ENCODE measurements around the gene CMTM1. TPM values are rescaled to one million over a fixed set of nuclear protein-coding genes. Genes with fewer than 3 reads are reported as not detected.
A peak's percentile ranks its signal among the peaks of the same experiment; 100 is the strongest.

Gene CMTM1
- total RNA-seq, 1 experiment from 2014 or later, result 9.4 TPM

- H4K20me1 ChIP-seq (ENCODE audit: insufficient read depth), result 0 out of 2 replicates have a peak, but pooled peaks cover 4% of the 10 kb centered on the region
- peak in 1 of 2 experiments; percentile 55 for DNase-seq
- H2AFZ ChIP-seq, result peak overlapping the region; percentile 70
- no TSS peak for BruUV-seq (replicated peaks)
- H3F3A ChIP-seq (ENCODE audit: insufficient read depth, low read depth), result peaks cover 23% of the 10 kb centered on the region; the same call in 1 of the 2 replicates
- H3K4me2 ChIP-seq, result peak overlapping the region; percentile 78
- no peaks in the 10 kb centered on the region for H3K9me3 ChIP-seq (ENCODE audit: insufficient read depth, low read depth)
- no peaks in the 10 kb centered on the region for H3K79me2 ChIP-seq (ENCODE audit: low read depth)
- peak overlapping the region; percentile 80 for H3K4me3 ChIP-seq
- POLR2A ChIA-PET (ENCODE audit: unreplicated experiment), result no interaction called here
- CTCF ChIA-PET, result no interaction called here
- no peaks in the 10 kb centered on the region for H3K36me3 ChIP-seq (ENCODE audit: low read depth)
- peaks cover 14% of the 10 kb centered on the region for H3K4me1 ChIP-seq (replicated peaks; ENCODE audit: insufficient read depth)
- no peak for TF ChIP-seq EZH2 (IDR thresholded peaks at IDR 0.05; ENCODE audit: low read depth)
- TF ChIP-seq CTCF (conservative IDR thresholded peaks at IDR 0.05), result no peak; the same call in 1 of the 2 replicates
- intact Hi-C loops (cut with micrococcal nuclease; ENCODE audit: unreplicated experiment), result loop anchor here (2.0 to 5.0 kb wide), 3 partner anchors 97 to 197 kb away; no protein-coding TSS in a partner anchor
- H3K27me3 ChIP-seq (ENCODE audit: insufficient read depth, low read depth), result no peaks in the 10 kb centered on the region
- no peaks in the 10 kb centered on the region for H3K9me2 ChIP-seq (ENCODE audit: insufficient read depth)
- H3K27ac ChIP-seq, result no peak overlapping the region
Observed at GRCh38 chr16:66605177-66605978, 39.1 kb downstream of the CMTM1 start.

GRCh38 chr16:66605979-66606751 lies 39.9 kb downstream of the CMTM1 start:
- intact Hi-C loops (cut with micrococcal nuclease; ENCODE audit: unreplicated experiment), result loop anchor here (2.0 to 5.0 kb wide), 4 partner anchors 91 to 197 kb away; partner anchors contain the start of gene CMTM4
- H3K36me3 ChIP-seq (ENCODE audit: low read depth), result no peaks in the 10 kb centered on the region
- no peak overlapping the region for H2AFZ ChIP-seq
- H3K4me2 ChIP-seq, result peak overlapping the region; percentile 78
- H3K27ac ChIP-seq, result no peak overlapping the region
- no peak for TF ChIP-seq EZH2 (IDR thresholded peaks at IDR 0.05; ENCODE audit: low read depth)
- TF ChIP-seq CTCF (conservative IDR thresholded peaks at IDR 0.05), result no peak
- BruUV-seq (replicated peaks), result no TSS peak
- CTCF ChIA-PET, result no interaction called here
- no peak overlapping the region for H3K4me3 ChIP-seq
- H3K4me1 ChIP-seq (replicated peaks; ENCODE audit: insufficient read depth), result peaks cover 14% of the 10 kb centered on the region
- peak in 1 of 2 experiments; percentile 21 for DNase-seq
- no peaks in the 10 kb centered on the region for H3K9me3 ChIP-seq (ENCODE audit: insufficient read depth, low read depth)
- H3F3A ChIP-seq (ENCODE audit: insufficient read depth, low read depth), result peaks cover 23% of the 10 kb centered on the region; the same call in 1 of the 2 replicates
- no peaks in the 10 kb centered on the region for H3K9me2 ChIP-seq (ENCODE audit: insufficient read depth)
- no peaks in the 10 kb centered on the region for H3K27me3 ChIP-seq (ENCODE audit: insufficient read depth, low read depth)
- 0 out of 2 replicates have a peak, but pooled peaks cover 4% of the 10 kb centered on the region for H4K20me1 ChIP-seq (ENCODE audit: insufficient read depth)
- no peaks in the 10 kb centered on the region for H3K79me2 ChIP-seq (ENCODE audit: low read depth)
- POLR2A ChIA-PET (ENCODE audit: unreplicated experiment), result no interaction called here
